ENCODE measurements around the gene CAMTA1. TPM values are rescaled to one million over a fixed set of nuclear protein-coding genes. Genes with fewer than 3 reads are reported as not detected.

Gene CAMTA1
- total RNA-seq, 1 experiment from 2014 or later, result 69.5 TPM

DNA sequence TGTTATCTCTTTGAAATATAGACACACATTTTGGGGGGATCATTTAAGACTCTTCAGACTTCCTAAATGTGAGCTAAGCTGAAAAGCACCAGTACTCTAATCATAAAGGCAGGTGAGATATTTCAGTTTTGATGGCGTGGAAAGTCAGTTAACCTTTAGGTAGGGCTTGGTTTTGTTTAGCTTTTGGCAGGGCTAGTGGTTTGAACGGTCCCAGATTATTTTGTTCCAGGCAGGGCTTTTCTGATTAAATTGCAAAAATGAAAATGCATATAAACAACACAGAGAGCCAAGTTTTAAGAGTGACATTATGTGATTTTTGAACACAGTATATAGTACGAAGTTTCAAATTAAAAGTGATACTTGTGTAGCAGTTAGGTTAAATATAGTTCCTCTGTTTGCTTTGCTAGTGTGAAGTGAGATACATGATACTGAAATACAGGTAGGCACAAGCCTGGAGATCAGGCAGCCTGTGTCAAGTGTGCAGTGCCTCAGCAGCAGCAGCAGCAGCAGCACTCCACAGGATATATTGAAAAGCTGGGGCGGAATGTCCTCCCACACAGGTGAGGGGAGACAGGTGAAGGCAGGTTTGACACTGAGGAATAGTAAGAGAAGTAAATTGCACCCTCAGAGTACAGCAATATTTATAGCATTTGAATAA is 47.4 kb downstream of the CAMTA1 start:
- ChIA-PET RAD21 (ENCODE audit: low non-redundant PET in 1 of 2, low total read pairs in 2 of 2, uncharacterized antibody in 2 of 2, unreplicated experiment in 2 of 2) (no interaction called here), POLR2A (no interaction called here), CTCF (no interaction called here)
- 0 out of 2 replicates have a peak, but pooled peaks cover 11% of the 10 kb centered on the region for H3K79me2 ChIP-seq (ENCODE audit: insufficient read depth, low read length)
- intact Hi-C loops (cut with micrococcal nuclease), result no loop called here
- no peaks in the 10 kb centered on the region for H3K36me3 ChIP-seq (ENCODE audit: control insufficient read depth in 1 of 2, insufficient read depth in 2 of 2, low read length in 2 of 2)
- no peak overlapping the region for H3K4me3 ChIP-seq (replicated peaks in 1 of 2; ENCODE audit: low read depth in 1 of 2, low read length in 2 of 2)
- H2AFZ ChIP-seq (ENCODE audit: low read depth, low read length, poor library complexity, severe bottlenecking), result no peak overlapping the region
- H3K9me2 ChIP-seq (ENCODE audit: insufficient read depth), result no peaks in the 10 kb centered on the region
- TF ChIP-seq ATF3 (IDR thresholded peaks at IDR 0.05) (no peak), TCF7L2 (IDR thresholded peaks at IDR 0.05; ENCODE audit: borderline replicate concordance, extremely low read depth, insufficient read depth, insufficient read length) (no peak), SIN3A (IDR thresholded peaks at IDR 0.05; ENCODE audit: low read depth) (no peak), FOSL1 (IDR thresholded peaks at IDR 0.05; ENCODE audit: low read depth) (no peak), RAD21 (IDR thresholded peaks at IDR 0.05; ENCODE audit: low read depth) (no peak), ZNF274 (IDR thresholded peaks at IDR 0.05; ENCODE audit: low read depth, low read length) (no peak), EZH2phosphoT487 (IDR thresholded peaks at IDR 0.05; ENCODE audit: borderline replicate concordance) (no peak), CTCF (IDR thresholded peaks at IDR 0.05 in 2 of 3, conservative IDR thresholded peaks at IDR 0.05 in 1 of 3; ENCODE audit: borderline replicate concordance in 1 of 3, insufficient read depth in 1 of 3, low read depth in 2 of 3, low read length in 2 of 3) (no peak), CEBPB (IDR thresholded peaks at IDR 0.05; ENCODE audit: low read depth) (no peak), EGR1 (IDR thresholded peaks at IDR 0.05; ENCODE audit: low read depth) (no peak), REST (IDR thresholded peaks at IDR 0.05; ENCODE audit: low read depth) (no peak), ZBTB33 (IDR thresholded peaks at IDR 0.05; ENCODE audit: extremely low read depth, insufficient replicate concordance, low read length) (no peak)
- H4K20me1 ChIP-seq (ENCODE audit: insufficient read depth), result 0 out of 2 replicates have a peak, but pooled peaks cover 3% of the 10 kb centered on the region
- no peaks in the 10 kb centered on the region for H3K4me1 ChIP-seq (ENCODE audit: control insufficient read depth in 1 of 2, insufficient read depth in 2 of 2, low read length in 2 of 2)
- H3K27me3 ChIP-seq (ENCODE audit: insufficient read depth, low read length), result no peaks in the 10 kb centered on the region
- ATAC-seq (no peak), DNase-seq (ENCODE audit: low read depth, low spot score) (no peak)
- H3K27ac ChIP-seq (ENCODE audit: low read depth, low read length), result no peak overlapping the region
- BruUV-seq (replicated peaks), result no TSS peak
- H3K4me2 ChIP-seq (ENCODE audit: low read length), result no peak overlapping the region
- H3K9ac ChIP-seq (ENCODE audit: low read length), result no peak overlapping the region
- H3K9me3 ChIP-seq (ENCODE audit: control insufficient read depth in 1 of 2, insufficient read depth in 1 of 2, low read depth in 1 of 2, low read length in 2 of 2), result no peaks in the 10 kb centered on the region

Measured in HCT116 (cell line).